Ovary (tissue), 9 donors: Measurements from ENCODE around the gene CARD6. TPM values are rescaled to one million over a fixed set of nuclear protein-coding genes. Genes with fewer than 3 reads are reported as not detected.
"Not testable (repeated sequence)": the region's sequence is repeated elsewhere in the genome, so short reads cannot be mapped to it uniquely, and the experiment has no call there.

Experiments
- DNase-seq, 5 donors: peaks; one replicate each; pipeline ENCODE4 v3.0.0-alpha.2; 2019 to 2020
- H3K27ac ChIP-seq, 2 donors: fragments of 200-600 bp; one replicate each; pipeline versions ENCODE4 v1.5.1 to v1.8.0; 2019 to 2022
- H3K27me3 ChIP-seq: fragments of 200-600 bp; one replicate; pipeline ENCODE4 v1.8.0; 2022
- H3K36me3 ChIP-seq: fragments of 200-600 bp; sonication (generic); one replicate; pipeline ENCODE4 v1.5.1; 2019
- H3K4me1 ChIP-seq: one replicate; pipeline ENCODE4 v1.8.1; 2013; ENCODE audit warnings: mild to moderate bottlenecking, moderate library complexity; ENCODE audit not compliant: insufficient read depth
- H3K4me3 ChIP-seq: fragments of 200-600 bp; sonication (generic); one replicate; pipeline ENCODE4 v1.5.1; 2017
- H3K9me3 ChIP-seq, 2 donors: fragments of 200-600 bp in 1 of 2; sonication (generic) in 1 of 2; one replicate each; pipeline versions ENCODE4 v1.5.1 to v1.8.1; 2013 to 2019; ENCODE audit warnings: mild to moderate bottlenecking in 1 of 2, moderate library complexity in 1 of 2
- CTCF ChIP-seq, 3 donors: fragments of 450-650 bp in 2 of 3; fragments of 200-600 bp in 1 of 3; IDR thresholded peaks; one replicate each; pipeline versions ENCODE4 v1.5.1 to v1.8.0; 2016 to 2022; ENCODE audit warnings: antibody characterized with exemption in 3 of 3, mild to moderate bottlenecking in 1 of 3
- EP300 ChIP-seq: sonication (generic); formaldehyde crosslinking; IDR thresholded peaks from one replicate; pipeline ENCODE4 v1.6.1; 2017; ENCODE audit warnings: antibody characterized with exemption
- POLR2A ChIP-seq: fragments of 450-650 bp; IDR thresholded peaks from one replicate; pipeline ENCODE4 v1.6.1; 2017; ENCODE audit warnings: antibody characterized with exemption, mild to moderate bottlenecking, moderate library complexity
- WGBS, 3 donors: extraction: QIAGEN DNeasy Blood & Tissue Kit in 1 of 3; methylation state at CpG; one replicate each; pipeline versions ENCODE4 v1.1.5 to v1.1.7; 2013 to 2017; 5-methylcytosine and 5-hydroxymethylcytosine counted together
- intact Hi-C, 4 donors: fragments of 100-400 bp; cut with DNase I; formaldehyde crosslinking; loops; one replicate each; pipeline versions ENCODE4 v1.11.0 to v1.15.1; 2022 to 2023
- polyA plus RNA-seq, 2 donors: library from polyadenylated mRNA; stranded (reverse); fragments of 200-250 nt in 1 of 2; fragments of 350-450 nt in 1 of 2; fragmentation: Illumina TruSeq in 1 of 2; extraction: RNeasy Lipid Tissue Mini Kit (QIAGEN cat#74804) in 1 of 2; gene quantifications; one replicate each; pipeline ENCODE4 v1.2.3, GENCODE V29; 2013 to 2014
- total RNA-seq, 7 donors: library from RNA; depleted of rRNA in 2 of 7; stranded (reverse); fragments of >200 nt in 2 of 7; fragmentation: NEBNext Ultra II Directional in 3 of 7; extraction: Animal tissue kit (Norgen Biotek cat#: 25700) in 3 of 7; gene quantifications; one replicate each; pipeline versions ENCODE4 v1.1.0 to v1.2.4, GENCODE V29; 2016 to 2023
- donor health status: DM: no; HTN: no; CAD: no; lungs with moderate emphysema.
- donor health status: DM: no; HTN: no; CAD: no.
- donor health status: Bipolar disorder and iron deficiency.
- donor health status: DM: yes; HTN: yes; CAD: no.
- donor health status: DM: no; HTN: no; CAD: no.
- donor health status: DM: yes; HTN: yes; CAD: no.

Gene CARD6
- total and polyA plus RNA-seq, 9 donors = 2.0 to 9.4 (median 5.2) TPM

GRCh38 chr5:40801771-40802562 lies 39.2 kb upstream of the CARD6 start:
- no peaks in the 10 kb centered on the region for H3K9me3 ChIP-seq
- no peaks in the 10 kb centered on the region for H3K4me1 ChIP-seq
- no peak for TF ChIP-seq EP300
- TF ChIP-seq POLR2A = no peak
- TF ChIP-seq CTCF (IDR thresholded peaks at IDR 0.05) = no peak
- intact Hi-C loops = no loop called here
- H3K36me3 ChIP-seq = no peaks in the 10 kb centered on the region
- no peaks in the 10 kb centered on the region for H3K27me3 ChIP-seq
- WGBS, 3 donors = 88 to 92% (median 88%) methylated on average over 8 of the region's 8 CpGs
- no peak overlapping the region for H3K4me3 ChIP-seq
- no peak for DNase-seq
- H3K27ac ChIP-seq = no peak overlapping the region

- Histone ChIP-seq H3K9me3 (no peaks in the 10 kb centered on the region), H3K27me3 (no peaks in the 10 kb centered on the region), H3K4me3 (no peak overlapping the region), H3K4me1 (no peaks in the 10 kb centered on the region), H3K27ac (no peak overlapping the region), H3K36me3 (no peaks in the 10 kb centered on the region)
- 2 to 53% (median 28%) methylated on average over 1 of the region's 1 CpG for WGBS, 3 donors
- TF ChIP-seq POLR2A (no peak), CTCF (IDR thresholded peaks at IDR 0.05) (no peak), EP300 (no peak)
- intact Hi-C loops = no loop called here
- DNase-seq = no peak
Measured at GRCh38 chr5:40812125-40812524, 29.0 kb upstream of the CARD6 start.

DNA sequence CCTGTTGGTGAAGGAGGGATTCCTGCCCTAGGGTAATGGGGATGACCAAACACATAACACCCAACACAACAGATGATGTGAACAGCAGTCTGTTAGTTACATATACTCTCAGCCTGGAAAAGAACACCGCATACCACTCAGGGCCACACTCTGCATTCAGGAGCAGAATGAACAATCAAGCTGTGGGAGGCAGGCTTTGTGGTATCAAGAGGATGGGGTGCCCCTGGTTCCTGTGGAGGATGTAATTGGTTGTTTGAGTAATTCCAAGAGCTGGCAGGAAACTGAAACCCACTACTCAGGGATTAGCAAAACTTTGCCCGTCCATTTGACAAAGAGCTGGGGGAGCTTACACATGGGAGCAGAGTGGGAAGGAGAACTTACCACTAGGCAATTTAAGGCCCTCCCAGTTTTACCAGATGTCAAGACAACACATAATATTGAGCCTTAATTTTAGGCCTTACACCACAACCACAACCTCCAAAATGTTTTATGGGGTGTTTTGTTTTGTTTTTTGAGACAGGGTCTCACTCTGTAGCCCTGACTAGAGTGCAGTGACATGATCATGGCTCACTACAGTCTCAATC lies 27.4 kb upstream of the CARD6 start:
- no peak for TF ChIP-seq POLR2A
- TF ChIP-seq EP300 = no peak
- TF ChIP-seq CTCF (IDR thresholded peaks at IDR 0.05) = no peak
- no peaks in the 10 kb centered on the region for H3K27me3 ChIP-seq
- no peaks in the 10 kb centered on the region for H3K9me3 ChIP-seq
- no peaks in the 10 kb centered on the region for H3K36me3 ChIP-seq
- H3K4me1 ChIP-seq = no peaks in the 10 kb centered on the region
- no peak overlapping the region for H3K27ac ChIP-seq
- DNase-seq = no peak
- H3K4me3 ChIP-seq = no peak overlapping the region
- intact Hi-C loops = no loop called here
- WGBS, 3 donors = 86 to 95% (median 93%) methylated on average over 2 of the region's 2 CpGs

- no peaks in the 10 kb centered on the region for H3K9me3 ChIP-seq
- no peak overlapping the region for H3K4me3 ChIP-seq
- intact Hi-C loops = no loop called here
- no peak overlapping the region for H3K27ac ChIP-seq
- no peaks in the 10 kb centered on the region for H3K36me3 ChIP-seq
- TF ChIP-seq EP300 = no peak
- no peak for TF ChIP-seq POLR2A
- no peak for TF ChIP-seq CTCF (IDR thresholded peaks at IDR 0.05)
- no peaks in the 10 kb centered on the region for H3K4me1 ChIP-seq
- DNase-seq = no peak
- no peaks in the 10 kb centered on the region for H3K27me3 ChIP-seq
- 5 to 30% (median 8%) methylated on average over 1 of the region's 1 CpG for WGBS, 3 donors
Measured at GRCh38 chr5:40823459-40823858, 17.7 kb upstream of the CARD6 start.

- WGBS, 3 donors = 87 to 92% (median 88%) methylated on average over 11 of the region's 11 CpGs
- H3K27ac ChIP-seq, intact Hi-C loops, H3K4me1 ChIP-seq, H3K27me3 ChIP-seq, DNase-seq, H3K9me3 ChIP-seq, H3K36me3 ChIP-seq, H3K4me3 ChIP-seq: not testable (repeated sequence)
Measured at GRCh38 chr5:40825461-40826043, 15.6 kb upstream of the CARD6 start.
